Measurements from ENCODE around the gene ZSCAN30. TPM values are rescaled to one million over a fixed set of nuclear protein-coding genes. Genes with fewer than 3 reads are reported as not detected.

The ZSCAN30 gene
- total and polyA plus RNA-seq, 11 donors, result 6.2 to 18.1 (median 13.8) TPM

- intact Hi-C loops (cut with DNase I), result no loop called here
- peaks cover 0 to 23% (median 0%) of the 10 kb centered on the region in 12 donors for H3K9me3 ChIP-seq
- peaks cover 0 to 8% (median 0%) of the 10 kb centered on the region in 9 donors for H3K36me3 ChIP-seq
- H3K27me3 ChIP-seq, result no peaks in the 10 kb centered on the region
- no peak for ATAC-seq
- H3K4me3 ChIP-seq, result no peak overlapping the region
- 79 to 92% (median 88%) methylated on average over 1 of the region's 1 CpG for WGBS, 4 donors
- no peak for DNase-seq
- H3K4me1 ChIP-seq, result peaks cover 0 to 19% (median 0%) of the 10 kb centered on the region in 12 donors
- no peak for TF ChIP-seq POLR2A (IDR thresholded peaks at IDR 0.05)
- no peak for TF ChIP-seq CTCF (IDR thresholded peaks at IDR 0.05)
- H3K27ac ChIP-seq, result no peak overlapping the region
These were observed 7.7 kb downstream of the ZSCAN30 start for GRCh38 chr18:35282353-35282752.

GRCh38 chr18:35278969-35279368 lies 11.1 kb downstream of the ZSCAN30 start:
- Histone ChIP-seq H3K36me3 (peaks cover 0 to 8% (median 0%) of the 10 kb centered on the region in 9 donors), H3K4me1 (peaks cover 0 to 9% (median 0%) of the 10 kb centered on the region in 12 donors), H3K4me3 (no peak overlapping the region), H3K27me3 (no peaks in the 10 kb centered on the region), H3K9me3 (peaks cover 0 to 13% (median 0%) of the 10 kb centered on the region in 12 donors), H3K27ac (no peak overlapping the region)
- intact Hi-C loops (cut with DNase I), result no loop called here
- DNase-seq (no peak), ATAC-seq (no peak)
- no peak for TF ChIP-seq CTCF (IDR thresholded peaks at IDR 0.05)
- TF ChIP-seq POLR2A (IDR thresholded peaks at IDR 0.05), result no peak

GRCh38 chr18:35278085-35278484 lies 11.9 kb downstream of the ZSCAN30 start:
- Histone ChIP-seq H3K4me3 (no peak overlapping the region), H3K4me1 (peaks cover 0 to 7% (median 0%) of the 10 kb centered on the region in 12 donors), H3K36me3 (peaks cover 0 to 3% (median 0%) of the 10 kb centered on the region in 9 donors), H3K9me3 (peaks cover 0 to 21% (median 0%) of the 10 kb centered on the region in 12 donors), H3K27ac (no peak overlapping the region), H3K27me3 (no peaks in the 10 kb centered on the region)
- 75 to 88% (median 83%) methylated on average over 1 of the region's 1 CpG for WGBS, 4 donors
- ATAC-seq (no peak), DNase-seq (no peak)
- no peak for TF ChIP-seq POLR2A (IDR thresholded peaks at IDR 0.05)
- intact Hi-C loops (cut with DNase I), result no loop called here

- ATAC-seq (no peak), DNase-seq (no peak)
- no peaks in the 10 kb centered on the region for H3K27me3 ChIP-seq
- no peaks in the 10 kb centered on the region for H3K36me3 ChIP-seq
- no peak for TF ChIP-seq CTCF (IDR thresholded peaks at IDR 0.05)
- TF ChIP-seq POLR2A (IDR thresholded peaks at IDR 0.05), result no peak
- peaks cover 0 to 6% (median 0%) of the 10 kb centered on the region in 12 donors for H3K4me1 ChIP-seq
- intact Hi-C loops (cut with DNase I), result no loop called here
- no peak overlapping the region for H3K4me3 ChIP-seq
- H3K9me3 ChIP-seq, result peaks cover 0 to 23% (median 0%) of the 10 kb centered on the region in 12 donors
- H3K27ac ChIP-seq, result no peak overlapping the region
These were observed 12.4 kb downstream of the ZSCAN30 start for GRCh38 chr18:35277633-35278032.

- TF ChIP-seq POLR2A (IDR thresholded peaks at IDR 0.05) (no peak), CTCF (IDR thresholded peaks at IDR 0.05) (no peak)
- H3K36me3 ChIP-seq, result no peaks in the 10 kb centered on the region
- H3K9me3 ChIP-seq, result peaks cover 0 to 23% (median 0%) of the 10 kb centered on the region in 12 donors
- no peaks in the 10 kb centered on the region for H3K4me1 ChIP-seq
- H3K27ac ChIP-seq, result no peak overlapping the region
- no peak overlapping the region for H3K4me3 ChIP-seq
- ATAC-seq, result no peak
- no peaks in the 10 kb centered on the region for H3K27me3 ChIP-seq
- DNase-seq, result no peak
- intact Hi-C loops (cut with DNase I), result no loop called here
- 94 to 98% (median 95%) methylated on average over 3 of the region's 3 CpGs for WGBS, 4 donors
These were observed 13.8 kb downstream of the ZSCAN30 start for GRCh38 chr18:35276267-35276666.

Measured in heart left ventricle (tissue), 16 donors.